ENCODE data around the gene RPL38.

DNA sequence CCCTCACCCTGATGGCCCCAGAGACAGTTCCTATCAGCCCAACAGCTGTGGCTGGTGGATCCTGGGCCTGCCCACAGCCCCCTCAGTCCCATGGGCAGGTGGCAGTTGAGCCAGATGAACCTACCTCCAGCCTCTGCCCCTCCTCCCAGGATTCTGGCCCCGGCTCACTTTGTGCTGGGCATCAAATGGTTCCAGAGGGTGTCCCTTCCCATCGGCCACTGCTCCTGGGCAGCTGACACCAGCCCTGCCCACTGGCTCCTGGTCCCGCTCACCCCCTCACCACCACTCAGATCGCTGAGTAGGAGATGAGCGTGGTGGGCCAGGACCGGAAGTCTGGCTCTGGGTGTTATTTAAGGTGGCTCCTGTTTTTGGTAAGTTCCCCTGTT is 11.9 kb downstream of the RPL38 start:
- TF ChIP-seq, protein P1, sequence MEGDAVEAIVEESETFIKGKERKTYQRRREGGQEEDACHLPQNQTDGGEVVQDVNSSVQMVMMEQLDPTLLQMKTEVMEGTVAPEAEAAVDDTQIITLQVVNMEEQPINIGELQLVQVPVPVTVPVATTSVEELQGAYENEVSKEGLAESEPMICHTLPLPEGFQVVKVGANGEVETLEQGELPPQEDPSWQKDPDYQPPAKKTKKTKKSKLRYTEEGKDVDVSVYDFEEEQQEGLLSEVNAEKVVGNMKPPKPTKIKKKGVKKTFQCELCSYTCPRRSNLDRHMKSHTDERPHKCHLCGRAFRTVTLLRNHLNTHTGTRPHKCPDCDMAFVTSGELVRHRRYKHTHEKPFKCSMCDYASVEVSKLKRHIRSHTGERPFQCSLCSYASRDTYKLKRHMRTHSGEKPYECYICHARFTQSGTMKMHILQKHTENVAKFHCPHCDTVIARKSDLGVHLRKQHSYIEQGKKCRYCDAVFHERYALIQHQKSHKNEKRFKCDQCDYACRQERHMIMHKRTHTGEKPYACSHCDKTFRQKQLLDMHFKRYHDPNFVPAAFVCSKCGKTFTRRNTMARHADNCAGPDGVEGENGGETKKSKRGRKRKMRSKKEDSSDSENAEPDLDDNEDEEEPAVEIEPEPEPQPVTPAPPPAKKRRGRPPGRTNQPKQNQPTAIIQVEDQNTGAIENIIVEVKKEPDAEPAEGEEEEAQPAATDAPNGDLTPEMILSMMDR (conservative IDR thresholded peaks at IDR 0.05 in 1 of 2, IDR thresholded peaks at IDR 0.05 in 1 of 2; ENCODE audit: extremely low read depth in 1 of 2, insufficient read depth in 1 of 2, low read depth in 1 of 2, low read length in 2 of 2): no peak
- no peak for TF ChIP-seq EZH2 (IDR thresholded peaks at IDR 0.05; ENCODE audit: borderline replicate concordance, low read length)
